PC-9 (cell line): ENCODE measurements around the gene HOXC13. TPM values are rescaled to one million over a fixed set of nuclear protein-coding genes. Genes with fewer than 3 reads are reported as not detected.

Experiments used
- BruUV-seq: library from RNA; stranded (reverse); fragments of 400-500 nt; replicated peaks from 2 replicates; lab custom pipeline; 2021; lab: Mats Ljungman, UMichigan
- CTCF ChIA-PET: fragments of 300-600 bp; sonication (Branson Sonifier 250); formaldehyde crosslinking; loops from one replicate; lab custom pipeline; 2022; ENCODE audit warnings: antibody characterized with exemption; lab: Charles Lee
- POLR2A ChIA-PET: fragments of 300-600 bp; sonication (Branson Sonifier 250); formaldehyde crosslinking; loops from one replicate; lab custom pipeline; 2022; ENCODE audit warnings: antibody characterized with exemption; ENCODE audit not compliant: unreplicated experiment; lab: Charles Lee
- DNase-seq, 2 experiments: peaks; one replicate each; pipeline versions ENCODE4 v3.0.0 to v3.0.0-alpha.2; 2015 to 2022; ENCODE audit warnings: mixed read lengths in 1 of 2
- H2AFZ ChIP-seq: fragments of 200-600 bp; sonication (generic); 2 replicates; pipeline ENCODE4 v1.8.1; 2017; ENCODE audit warnings: antibody characterized with exemption
- H3F3A ChIP-seq: fragments of 200-600 bp; sonication (generic); 2 replicates; pipeline ENCODE4 v1.8.1; 2017; ENCODE audit warnings: antibody characterized with exemption, mild to moderate bottlenecking, low read depth; ENCODE audit not compliant: insufficient read depth
- H3K27ac ChIP-seq: fragments of 200-600 bp; sonication (generic); 2 replicates; pipeline ENCODE4 v1.6.1; 2016; ENCODE audit warnings: mixed run types
- H3K27me3 ChIP-seq: fragments of 200-600 bp; sonication (generic); 2 replicates; pipeline ENCODE4 v1.6.1; 2016; ENCODE audit warnings: low read depth, mixed run types; ENCODE audit not compliant: insufficient read depth
- H3K36me3 ChIP-seq: fragments of 200-600 bp; sonication (generic); 2 replicates; pipeline ENCODE4 v1.6.1; 2016; ENCODE audit warnings: low read depth, mixed run types
- H3K4me1 ChIP-seq: fragments of 200-600 bp; sonication (generic); replicated peaks from 2 replicates; pipeline ENCODE4 v1.6.1; 2016; ENCODE audit warnings: mixed run types; ENCODE audit not compliant: insufficient read depth
- H3K4me2 ChIP-seq: fragments of 200-600 bp; sonication (generic); 2 replicates; pipeline ENCODE4 v1.6.1; 2017; ENCODE audit warnings: mixed run types
- H3K4me3 ChIP-seq: fragments of 200-600 bp; sonication (generic); 2 replicates; pipeline ENCODE4 v1.6.1; 2016; ENCODE audit warnings: mixed run types
- H3K79me2 ChIP-seq: fragments of 200-600 bp; sonication (generic); 2 replicates; pipeline ENCODE4 v1.6.1; 2017; ENCODE audit warnings: low read depth, mixed run types
- H3K9me2 ChIP-seq: fragments of 200-600 bp; sonication (generic); 2 replicates; pipeline ENCODE4 v1.8.1; 2017; ENCODE audit warnings: mild to moderate bottlenecking; ENCODE audit not compliant: insufficient read depth
- H3K9me3 ChIP-seq: fragments of 200-600 bp; sonication (generic); 2 replicates; pipeline ENCODE4 v1.8.1; 2016; ENCODE audit warnings: low read depth; ENCODE audit not compliant: insufficient read depth
- H4K20me1 ChIP-seq: fragments of 200-600 bp; sonication (generic); 2 replicates; pipeline ENCODE4 v1.8.1; 2017; ENCODE audit not compliant: insufficient read depth
- CTCF ChIP-seq: fragments of 200-600 bp; sonication (generic); conservative IDR thresholded peaks from 2 replicates; pipeline ENCODE4 v1.6.1; 2017; ENCODE audit warnings: mixed run types, antibody characterized with exemption, mild to moderate bottlenecking, moderate library complexity
- EZH2 ChIP-seq: fragments of 200-600 bp; sonication (generic); IDR thresholded peaks from 2 replicates; pipeline ENCODE4 v1.8.0; 2017; ENCODE audit warnings: antibody characterized with exemption, low read depth
- intact Hi-C: fragments of 100-400 bp; cut with micrococcal nuclease; formaldehyde crosslinking; loops from one replicate; pipeline ENCODE4 v1.10.0; 2022; ENCODE audit not compliant: unreplicated experiment
- total RNA-seq: library from RNA; stranded (reverse); gene quantifications from 2 replicates; pipeline ENCODE4 v1.2.3, GENCODE V29; 2021

Gene HOXC13
- total RNA-seq, 1 experiment from 2014 or later: 1.8 TPM

GRCh38 chr12:53937596-53938325 is 870 bp upstream of the HOXC13 start:
- H3K36me3 ChIP-seq: no peaks in the 10 kb centered on the region; the same call in 1 of the 2 replicates
- H4K20me1 ChIP-seq: no peaks in the 10 kb centered on the region; the same call in 1 of the 2 replicates
- no peaks in the 10 kb centered on the region for H3F3A ChIP-seq
- peaks cover 37% of the 10 kb centered on the region for H3K79me2 ChIP-seq
- no TSS peak for BruUV-seq
- no peak overlapping the region for H3K27ac ChIP-seq
- DNase-seq: no peak
- H3K4me1 ChIP-seq: peaks cover 9% of the 10 kb centered on the region
- H3K27me3 ChIP-seq: no peaks in the 10 kb centered on the region
- H3K4me3 ChIP-seq: peak overlapping the region; percentile 47; the same call in 1 of the 2 replicates
- POLR2A ChIA-PET: interaction anchor here (0.6 kb wide), 1 partner anchor 68 kb away, joined by 3 read pairs; no protein-coding TSS in a partner anchor
- CTCF ChIA-PET: no interaction called here
- H3K9me2 ChIP-seq: no peaks in the 10 kb centered on the region
- H3K9me3 ChIP-seq: no peaks in the 10 kb centered on the region
- TF ChIP-seq EZH2: no peak
- TF ChIP-seq CTCF: no peak
- H2AFZ ChIP-seq: peak overlapping the region; percentile 6; the same call in 1 of the 2 replicates
- peak overlapping the region; percentile 81 for H3K4me2 ChIP-seq
- intact Hi-C loops: no loop called here

GRCh38 chr12:53939141-53940108 is 794 bp downstream of the HOXC13 start:
- Histone ChIP-seq H3K4me3 (peak overlapping the region; percentile 59), H3K27ac (0 out of 2 replicates have a peak overlapping the region, but pooled peaks have one; percentile 21), H3K79me2 (peaks cover 54% of the 10 kb centered on the region), H3K4me2 (peak overlapping the region; percentile 81), H3F3A (no peaks in the 10 kb centered on the region), H4K20me1 (no peaks in the 10 kb centered on the region; the same call in 1 of the 2 replicates), H3K4me1 (peaks cover 25% of the 10 kb centered on the region), H2AFZ (peak overlapping the region; percentile 72), H3K9me3 (no peaks in the 10 kb centered on the region), H3K9me2 (no peaks in the 10 kb centered on the region), H3K27me3 (no peaks in the 10 kb centered on the region), H3K36me3 (no peaks in the 10 kb centered on the region; the same call in 1 of the 2 replicates)
- TF ChIP-seq EZH2: no peak
- TF ChIP-seq CTCF: no peak
- DNase-seq: peak in 1 of 2 experiments; percentile 32
- intact Hi-C loops: no loop called here
- ChIA-PET CTCF (no interaction called here), POLR2A (no interaction called here)
- no TSS peak for BruUV-seq

GRCh38 chr12:53940443-53941014 is 1.9 kb downstream of the HOXC13 start:
- peak overlapping the region; percentile 72 for H2AFZ ChIP-seq
- no peaks in the 10 kb centered on the region for H3K9me3 ChIP-seq
- ChIA-PET POLR2A (interaction anchor here (0.6 kb wide), 1 partner anchor 243 kb away, joined by 3 read pairs; no protein-coding TSS in a partner anchor), CTCF (interaction anchor here (0.6 kb wide), 1 partner anchor 92 kb away, joined by 6 read pairs; no protein-coding TSS in a partner anchor)
- DNase-seq: no peak
- no peaks in the 10 kb centered on the region for H3K27me3 ChIP-seq
- no peaks in the 10 kb centered on the region; the same call in 1 of the 2 replicates for H4K20me1 ChIP-seq
- H3K9me2 ChIP-seq: no peaks in the 10 kb centered on the region
- peak overlapping the region; percentile 59 for H3K4me3 ChIP-seq
- H3F3A ChIP-seq: no peaks in the 10 kb centered on the region
- H3K4me2 ChIP-seq: peak overlapping the region; percentile 81
- peaks cover 25% of the 10 kb centered on the region for H3K4me1 ChIP-seq
- intact Hi-C loops: no loop called here
- H3K79me2 ChIP-seq: peaks cover 57% of the 10 kb centered on the region
- no TSS peak for BruUV-seq
- TF ChIP-seq CTCF (no peak), EZH2 (no peak)
- 0 out of 2 replicates have a peak overlapping the region, but pooled peaks have one; percentile 21 for H3K27ac ChIP-seq
- H3K36me3 ChIP-seq: peaks cover 4% of the 10 kb centered on the region; the same call in 1 of the 2 replicates
